Spleen (tissue), 11 donors: ENCODE measurements around the gene CS. TPM values are rescaled to one million over a fixed set of nuclear protein-coding genes. Genes with fewer than 3 reads are reported as not detected.
A peak's percentile ranks its signal among the peaks of the same experiment; 100 is the strongest.
"Not testable (repeated sequence)": the region's sequence is repeated elsewhere in the genome, so short reads cannot be mapped to it uniquely, and the experiment has no call there.

Source experiments
- DNase-seq: peaks from one replicate; pipeline ENCODE4 v3.0.0-alpha.2; 2020
- H3K27ac ChIP-seq, 8 donors: fragments of 200-600 bp; sonication (generic) in 7 of 8; 1 replicate in 4 of 8; 2 replicates in 4 of 8; pipeline versions ENCODE4 v1.5.0 to v1.8.0; 2016 to 2021; ENCODE audit warnings: inconsistent platforms in 4 of 8, mild to moderate bottlenecking in 4 of 8, moderate library complexity in 1 of 8
- H3K27me3 ChIP-seq, 7 donors: fragments of 200-600 bp; sonication (generic) in 6 of 7; replicated peaks in 1 of 7; 1 replicate in 4 of 7; 2 replicates in 3 of 7; pipeline versions ENCODE4 v1.5.0 to v1.8.0; 2016 to 2021; ENCODE audit warnings: inconsistent platforms in 3 of 7, mild to moderate bottlenecking in 1 of 7
- H3K36me3 ChIP-seq, 6 donors: fragments of 200-600 bp; sonication (generic) in 5 of 6; 1 replicate in 4 of 6; 2 replicates in 2 of 6; pipeline versions ENCODE4 v1.5.0 to v1.8.0; 2016 to 2021; ENCODE audit warnings: inconsistent platforms in 2 of 6
- H3K4me1 ChIP-seq, 6 donors: fragments of 200-600 bp; sonication (generic) in 5 of 6; 1 replicate in 3 of 6; 2 replicates in 3 of 6; pipeline versions ENCODE4 v1.5.0 to v1.8.0; 2016 to 2021; ENCODE audit warnings: inconsistent platforms in 3 of 6
- H3K4me3 ChIP-seq, 8 donors: fragments of 200-600 bp; sonication (generic) in 7 of 8; 1 replicate in 4 of 8; 2 replicates in 4 of 8; pipeline versions ENCODE4 v1.5.0 to v1.8.0; 2016 to 2021; ENCODE audit warnings: inconsistent platforms in 4 of 8, mild to moderate bottlenecking in 4 of 8, moderate library complexity in 2 of 8
- H3K9me3 ChIP-seq, 8 donors: fragments of 200-600 bp; sonication (generic) in 7 of 8; 1 replicate in 4 of 8; 2 replicates in 4 of 8; pipeline versions ENCODE4 v1.5.0 to v1.8.0; 2016 to 2021; ENCODE audit warnings: inconsistent platforms in 4 of 8
- POLR2A ChIP-seq, 3 donors: fragments of 450-650 bp; IDR thresholded peaks; one replicate each; pipeline ENCODE4 v1.5.1; 2017; ENCODE audit warnings: antibody characterized with exemption in 3 of 3, mild to moderate bottlenecking in 1 of 3
- POLR2AphosphoS5 ChIP-seq, 3 donors: sonication (generic); formaldehyde crosslinking; IDR thresholded peaks; one replicate each; pipeline ENCODE4 v1.5.1; 2017; ENCODE audit warnings: antibody characterized with exemption in 3 of 3
- WGBS, 5 donors: extraction: QIAGEN DNeasy Blood & Tissue Kit in 3 of 5; methylation state at CpG; one replicate each; pipeline versions ENCODE4 v1.1.5 to v1.1.7; 2013 to 2018; 5-methylcytosine and 5-hydroxymethylcytosine counted together
- intact Hi-C: fragments of 100-400 bp; cut with DNase I; formaldehyde crosslinking; loops from one replicate; pipeline ENCODE4 v1.15.0; 2023; ENCODE audit warnings: low total_unique reads
- polyA plus RNA-seq, 3 donors: library from polyadenylated mRNA; stranded (reverse); fragments of 200-250 nt; gene quantifications; one replicate each; pipeline ENCODE4 v1.2.1, GENCODE V29; 2013
- total RNA-seq, 7 donors: library from RNA; depleted of rRNA in 3 of 7; stranded (reverse); fragments of >200 nt in 3 of 7; fragmentation: NEBNext Ultra II Directional in 4 of 7; extraction: Animal tissue kit (Norgen Biotek cat#: 25700) in 4 of 7; gene quantifications; one replicate each; pipeline versions ENCODE4 v1.1.0 to v1.2.1, GENCODE V29; 2016 to 2021
- TF ChIP-seq, protein P1 (sequence below), 11 experiments: fragments of 200-600 bp in 7 of 11; fragments of 450-650 bp in 4 of 11; sonication (generic) in 4 of 11; IDR thresholded peaks in 8 of 11; conservative IDR thresholded peaks in 3 of 11; 1 replicate in 7 of 11; 2 replicates in 4 of 11; pipeline versions ENCODE4 v1.4.0 to v1.8.0; 2016 to 2021; ENCODE audit warnings: antibody characterized with exemption in 11 of 11, inconsistent platforms in 4 of 11, mild to moderate bottlenecking in 1 of 11
- donor health status: healthy with polysubstance abuse.
- donor health status: DM: no; HTN: no; CAD: no; lungs with moderate emphysema.
- donor health status: DM: no; HTN: no; CAD: no.
- donor health status: Bipolar disorder and iron deficiency.
- donor health status: healthy.
- donor health status: DM: no; HTN: no; CAD: no.
- donor health status: DM: yes; HTN: yes; CAD: no.

CS gene
- total and polyA plus RNA-seq, 10 donors, result 35.6 to 141 (median 125) TPM

DNA sequence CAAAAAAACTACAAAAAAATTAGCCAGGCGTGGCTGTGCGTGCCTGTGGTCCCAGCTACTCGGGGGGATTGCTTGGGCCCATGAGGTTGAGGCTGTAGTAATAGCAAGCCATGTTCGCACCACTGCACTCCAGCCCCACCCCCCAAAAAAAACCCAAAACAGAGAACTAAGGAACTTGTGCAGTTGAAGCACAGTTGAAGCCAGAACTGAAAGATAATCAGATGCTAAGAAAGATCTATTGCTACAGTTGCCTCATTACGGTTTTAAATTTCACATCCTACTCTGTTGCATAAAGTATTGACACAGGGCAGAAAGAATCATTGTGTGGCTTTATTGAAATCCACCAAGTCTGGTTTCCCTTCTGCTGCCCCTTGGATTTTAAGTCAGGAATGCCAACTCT, 3.8 kb downstream of the CS start:
- Histone ChIP-seq H3K9me3 (no peaks in the 10 kb centered on the region), H3K27me3 (no peaks in the 10 kb centered on the region), H3K36me3 (peaks cover 0 to 72% (median 5%) of the 10 kb centered on the region in 6 donors), H3K27ac (peak overlapping the region in 7 of 8 donors; percentile 5 to 99 (median 25)), H3K4me3 (peak overlapping the region in 1 of 8 donors; percentile 11), H3K4me1 (peaks cover 29 to 93% (median 68%) of the 10 kb centered on the region in 6 donors)
- no peak for DNase-seq
- intact Hi-C loops, result no loop called here
- TF ChIP-seq, protein P1, sequence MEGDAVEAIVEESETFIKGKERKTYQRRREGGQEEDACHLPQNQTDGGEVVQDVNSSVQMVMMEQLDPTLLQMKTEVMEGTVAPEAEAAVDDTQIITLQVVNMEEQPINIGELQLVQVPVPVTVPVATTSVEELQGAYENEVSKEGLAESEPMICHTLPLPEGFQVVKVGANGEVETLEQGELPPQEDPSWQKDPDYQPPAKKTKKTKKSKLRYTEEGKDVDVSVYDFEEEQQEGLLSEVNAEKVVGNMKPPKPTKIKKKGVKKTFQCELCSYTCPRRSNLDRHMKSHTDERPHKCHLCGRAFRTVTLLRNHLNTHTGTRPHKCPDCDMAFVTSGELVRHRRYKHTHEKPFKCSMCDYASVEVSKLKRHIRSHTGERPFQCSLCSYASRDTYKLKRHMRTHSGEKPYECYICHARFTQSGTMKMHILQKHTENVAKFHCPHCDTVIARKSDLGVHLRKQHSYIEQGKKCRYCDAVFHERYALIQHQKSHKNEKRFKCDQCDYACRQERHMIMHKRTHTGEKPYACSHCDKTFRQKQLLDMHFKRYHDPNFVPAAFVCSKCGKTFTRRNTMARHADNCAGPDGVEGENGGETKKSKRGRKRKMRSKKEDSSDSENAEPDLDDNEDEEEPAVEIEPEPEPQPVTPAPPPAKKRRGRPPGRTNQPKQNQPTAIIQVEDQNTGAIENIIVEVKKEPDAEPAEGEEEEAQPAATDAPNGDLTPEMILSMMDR (IDR thresholded peaks at IDR 0.05 in 8 of 11, conservative IDR thresholded peaks at IDR 0.05 in 3 of 11), result no peak
- TF ChIP-seq POLR2A (IDR thresholded peaks at IDR 0.05) (no peak), POLR2AphosphoS5 (IDR thresholded peaks at IDR 0.05) (no peak)
- 47 to 60% (median 51%) methylated on average over 5 of the region's 5 CpGs for WGBS, 5 donors

DNA sequence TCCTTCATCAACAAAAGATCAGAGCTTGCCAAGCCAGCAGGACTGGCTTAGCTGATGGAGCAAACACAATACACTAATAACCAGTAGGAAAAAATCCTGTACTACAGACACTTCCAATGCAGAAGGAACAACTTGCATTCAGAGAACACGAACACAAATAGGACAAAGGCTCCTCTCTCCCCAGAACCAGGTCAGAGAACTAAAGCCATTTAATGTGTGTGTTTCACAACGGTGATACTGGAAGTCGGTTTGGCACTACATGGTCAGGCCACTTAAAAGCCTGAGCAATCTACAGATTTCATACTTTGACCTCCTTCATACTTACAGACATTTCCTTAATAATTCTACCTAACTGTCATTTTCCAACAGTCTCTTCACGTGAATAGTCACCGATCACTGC, 6.3 kb downstream of the CS start:
- H3K27me3 ChIP-seq, result no peaks in the 10 kb centered on the region
- no peak overlapping the region for H3K27ac ChIP-seq
- intact Hi-C loops, result no loop called here
- 59 to 80% (median 74%) methylated on average over 5 of the region's 5 CpGs for WGBS, 5 donors
- no peak for TF ChIP-seq POLR2AphosphoS5 (IDR thresholded peaks at IDR 0.05)
- no peak overlapping the region for H3K4me3 ChIP-seq
- peaks cover 19 to 98% (median 59%) of the 10 kb centered on the region in 6 donors for H3K4me1 ChIP-seq
- H3K36me3 ChIP-seq, result peaks cover 0 to 96% (median 13%) of the 10 kb centered on the region in 6 donors
- no peaks in the 10 kb centered on the region for H3K9me3 ChIP-seq
- no peak for DNase-seq

DNA sequence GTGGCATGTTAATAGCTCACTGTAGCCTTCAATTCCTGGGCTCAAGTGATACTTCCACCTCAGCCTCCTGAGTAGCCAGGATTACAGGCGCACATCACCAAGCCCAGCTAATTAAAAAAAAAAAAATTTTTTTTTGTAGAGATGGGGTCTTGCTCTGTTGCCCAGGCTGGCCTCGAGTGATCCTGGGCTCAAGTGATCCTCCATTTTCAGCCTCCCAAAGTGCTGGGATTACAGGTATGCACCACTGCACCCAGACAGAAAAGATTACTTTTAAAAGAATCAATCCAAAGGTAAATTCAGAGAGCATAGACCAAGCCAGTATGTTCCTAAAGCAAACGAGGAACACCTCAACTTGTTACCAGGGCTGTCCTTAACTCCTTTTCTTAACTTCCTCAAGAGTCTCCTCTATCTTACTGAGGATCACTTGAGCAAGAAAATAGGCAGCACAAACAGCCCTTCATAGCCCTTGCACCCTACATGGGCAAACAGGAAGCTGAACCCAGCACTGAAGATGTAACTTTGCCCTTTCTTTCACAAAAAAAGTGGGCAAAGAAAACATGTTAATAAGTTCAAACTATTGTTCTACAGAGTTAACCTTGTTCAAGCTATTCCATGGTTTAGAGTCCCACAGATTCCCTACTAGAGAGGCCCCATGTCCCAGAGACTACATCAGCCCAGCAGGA, 11.3 kb downstream of the CS start:
- peak overlapping the region in 1 of 8 donors; percentile 34 for H3K27ac ChIP-seq
- TF ChIP-seq POLR2A (IDR thresholded peaks at IDR 0.05), result no peak
- no peak for TF ChIP-seq POLR2AphosphoS5 (IDR thresholded peaks at IDR 0.05)
- TF ChIP-seq, protein P1 (IDR thresholded peaks at IDR 0.05 in 8 of 11, conservative IDR thresholded peaks at IDR 0.05 in 3 of 11), result no peak
- H3K36me3 ChIP-seq, result peaks cover 0 to 98% (median 36%) of the 10 kb centered on the region in 6 donors
- no peak for DNase-seq
- intact Hi-C loops, result no loop called here
- peaks cover 0 to 80% (median 34%) of the 10 kb centered on the region in 6 donors for H3K4me1 ChIP-seq
- no peaks in the 10 kb centered on the region for H3K9me3 ChIP-seq
- no peak overlapping the region for H3K4me3 ChIP-seq
- 66 to 83% (median 69%) methylated on average over 3 of the region's 3 CpGs for WGBS, 5 donors
- H3K27me3 ChIP-seq, result no peaks in the 10 kb centered on the region

DNA sequence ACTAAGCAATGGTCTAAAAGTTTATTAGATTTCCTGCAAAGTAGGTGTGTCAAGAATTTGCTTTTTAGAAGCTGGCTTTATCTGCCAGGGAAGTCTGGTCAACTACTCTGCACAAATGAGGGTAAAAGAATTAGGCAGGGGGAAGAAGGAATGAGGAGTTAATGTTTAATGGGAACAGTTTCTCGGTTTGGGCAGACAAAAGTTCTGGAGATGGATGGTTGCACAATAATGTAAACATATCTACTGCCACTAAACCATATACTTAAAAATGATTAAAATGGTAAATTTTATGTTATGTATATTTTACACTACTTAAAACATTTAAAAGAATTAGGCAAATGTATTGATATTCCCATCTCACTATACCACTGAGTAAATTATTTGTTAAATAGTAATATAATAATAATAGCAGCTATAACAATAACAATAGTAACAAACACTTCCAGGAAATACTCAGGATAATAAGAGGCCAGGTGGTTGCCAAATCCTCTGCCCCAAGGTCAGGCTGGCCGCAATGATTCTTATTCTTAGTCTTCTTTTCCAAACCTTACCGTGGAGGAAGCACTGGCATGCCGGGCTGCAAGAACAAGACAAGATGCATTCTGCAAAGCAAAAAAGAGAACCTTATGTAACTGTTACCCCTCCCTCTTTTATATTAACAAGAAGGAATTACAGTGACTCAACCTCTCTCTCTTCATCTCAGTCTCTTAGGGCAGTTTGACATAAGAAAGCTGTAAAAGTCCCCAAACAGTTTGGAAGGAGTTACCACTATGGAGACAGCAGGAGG, 13.9 kb downstream of the CS start:
- no peak for DNase-seq
- Histone ChIP-seq H3K4me1 (peaks cover 0 to 54% (median 20%) of the 10 kb centered on the region in 6 donors), H3K4me3 (no peak overlapping the region), H3K36me3 (peaks cover 4 to 99% (median 58%) of the 10 kb centered on the region in 6 donors), H3K27me3 (no peaks in the 10 kb centered on the region), H3K9me3 (no peaks in the 10 kb centered on the region), H3K27ac (peak overlapping the region in 2 of 8 donors; percentile 14 to 38)
- WGBS, 5 donors, result 53 to 78% (median 63%) methylated on average over 4 of the region's 4 CpGs
- intact Hi-C loops, result no loop called here
- TF ChIP-seq, protein P1 (IDR thresholded peaks at IDR 0.05 in 8 of 11, conservative IDR thresholded peaks at IDR 0.05 in 3 of 11), result no peak
- no peak for TF ChIP-seq POLR2AphosphoS5 (IDR thresholded peaks at IDR 0.05)
- no peak for TF ChIP-seq POLR2A (IDR thresholded peaks at IDR 0.05)

DNA sequence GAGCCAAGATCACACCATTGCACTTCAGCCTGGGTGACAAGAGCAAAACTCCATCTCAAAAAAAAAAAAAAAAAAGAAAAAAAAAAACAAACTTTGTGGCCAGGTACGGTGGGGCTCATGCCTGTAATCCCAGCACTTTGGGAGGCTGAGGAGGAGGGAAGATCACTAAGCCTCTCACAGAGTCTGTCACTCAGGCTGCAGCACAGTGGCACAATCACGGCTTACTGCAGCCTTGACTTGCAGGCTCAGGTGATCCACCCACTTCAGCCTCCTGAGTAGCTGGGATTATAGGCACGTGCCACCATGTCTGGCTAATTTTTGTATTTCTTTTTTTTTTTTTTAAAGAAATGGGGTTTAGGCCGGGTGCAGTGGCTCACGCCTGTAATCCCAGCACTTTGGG, 15.9 kb downstream of the CS start:
- H3K4me3 ChIP-seq, H3K27ac ChIP-seq, H3K9me3 ChIP-seq, DNase-seq, intact Hi-C loops, H3K27me3 ChIP-seq: not testable (repeated sequence)
- 88 to 95% (median 91%) methylated on average over 5 of the region's 5 CpGs for WGBS, 5 donors
- peaks cover 4 to 99% (median 73%) of the 10 kb centered on the region in 6 donors for H3K36me3 ChIP-seq
- H3K4me1 ChIP-seq, result peaks cover 0 to 37% (median 17%) of the 10 kb centered on the region in 6 donors
